Nephron progenitor cell (in vitro differentiated cells): ENCODE data around the gene SSTR5.

ENCODE experiments used
- DNase-seq: peaks from one replicate; pipeline ENCODE4 v3.0.0; 2021
- H3K27ac Mint-ChIP-seq: 2 replicates; pipeline ENCODE4 v1.8.0; 2021; ENCODE audit warnings: mild to moderate bottlenecking, moderate library complexity, mixed read lengths
- H3K27me3 Mint-ChIP-seq: 2 replicates; pipeline ENCODE4 v1.8.0; 2021; ENCODE audit warnings: mild to moderate bottlenecking, low read depth, mixed read lengths; ENCODE audit not compliant: poor library complexity
- H3K36me3 Mint-ChIP-seq: 2 replicates; pipeline ENCODE4 v1.8.0; 2021; ENCODE audit warnings: low read depth, mixed read lengths
- H3K4me1 Mint-ChIP-seq: 2 replicates; pipeline ENCODE4 v1.8.0; 2021; ENCODE audit warnings: mixed read lengths
- H3K4me3 Mint-ChIP-seq: 2 replicates; pipeline ENCODE4 v1.8.0; 2021; ENCODE audit warnings: mild to moderate bottlenecking, moderate library complexity, mixed read lengths
- H3K9me3 Mint-ChIP-seq: 2 replicates; pipeline ENCODE4 v1.8.0; 2021; ENCODE audit warnings: mild to moderate bottlenecking, moderate library complexity, mixed read lengths
- CTCF ChIP-seq: fragments of 200-600 bp; sonication (generic); IDR thresholded peaks from 2 replicates; pipeline ENCODE4 v1.5.0; 2021; ENCODE audit warnings: antibody characterized with exemption

SSTR5 gene

GRCh38 chr16:1119766-1120576 is 47.4 kb downstream of the SSTR5 start:
- Mint-ChIP-seq H3K27me3 (no peaks in the 10 kb centered on the region), H3K4me3 (no peak overlapping the region), H3K36me3 (no peaks in the 10 kb centered on the region), H3K9me3 (no peaks in the 10 kb centered on the region), H3K27ac (no peak overlapping the region), H3K4me1 (peaks cover 18% of the 10 kb centered on the region)
- DNase-seq = no peak
- TF ChIP-seq CTCF = no peak

- H3K36me3 Mint-ChIP-seq = no peaks in the 10 kb centered on the region
- no peaks in the 10 kb centered on the region for H3K9me3 Mint-ChIP-seq
- H3K27me3 Mint-ChIP-seq = no peaks in the 10 kb centered on the region
- DNase-seq = no peak
- no peak overlapping the region for H3K4me3 Mint-ChIP-seq
- peaks cover 18% of the 10 kb centered on the region for H3K4me1 Mint-ChIP-seq
- no peak overlapping the region for H3K27ac Mint-ChIP-seq
- TF ChIP-seq CTCF = no peak
Measured at GRCh38 chr16:1120577-1120941, 48.0 kb downstream of the SSTR5 start.

DNA sequence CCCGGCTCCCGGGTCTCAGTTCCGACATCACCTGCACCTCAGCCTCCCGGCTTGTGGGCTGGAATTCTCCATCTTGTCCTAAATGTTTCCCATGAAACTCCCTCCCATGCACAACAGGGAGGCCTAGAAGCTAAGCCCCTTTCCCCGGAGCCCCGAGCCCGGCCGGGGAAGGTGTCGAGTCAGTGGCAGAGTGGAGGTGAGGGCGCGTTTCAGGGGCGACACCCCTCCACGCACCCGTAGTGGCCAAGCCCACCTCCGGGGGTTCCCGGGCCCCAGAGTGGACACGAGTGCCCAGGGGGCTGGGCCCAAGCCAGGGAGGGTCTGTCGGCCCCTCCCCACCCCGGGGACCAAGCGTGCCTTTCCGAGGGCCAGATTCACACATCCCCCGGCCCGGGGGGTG is 48.5 kb downstream of the SSTR5 start:
- Mint-ChIP-seq H3K4me1 (peaks cover 22% of the 10 kb centered on the region), H3K27me3 (no peaks in the 10 kb centered on the region), H3K36me3 (no peaks in the 10 kb centered on the region), H3K27ac (no peak overlapping the region), H3K4me3 (no peak overlapping the region), H3K9me3 (no peaks in the 10 kb centered on the region)
- no peak for TF ChIP-seq CTCF
- DNase-seq = no peak

DNA sequence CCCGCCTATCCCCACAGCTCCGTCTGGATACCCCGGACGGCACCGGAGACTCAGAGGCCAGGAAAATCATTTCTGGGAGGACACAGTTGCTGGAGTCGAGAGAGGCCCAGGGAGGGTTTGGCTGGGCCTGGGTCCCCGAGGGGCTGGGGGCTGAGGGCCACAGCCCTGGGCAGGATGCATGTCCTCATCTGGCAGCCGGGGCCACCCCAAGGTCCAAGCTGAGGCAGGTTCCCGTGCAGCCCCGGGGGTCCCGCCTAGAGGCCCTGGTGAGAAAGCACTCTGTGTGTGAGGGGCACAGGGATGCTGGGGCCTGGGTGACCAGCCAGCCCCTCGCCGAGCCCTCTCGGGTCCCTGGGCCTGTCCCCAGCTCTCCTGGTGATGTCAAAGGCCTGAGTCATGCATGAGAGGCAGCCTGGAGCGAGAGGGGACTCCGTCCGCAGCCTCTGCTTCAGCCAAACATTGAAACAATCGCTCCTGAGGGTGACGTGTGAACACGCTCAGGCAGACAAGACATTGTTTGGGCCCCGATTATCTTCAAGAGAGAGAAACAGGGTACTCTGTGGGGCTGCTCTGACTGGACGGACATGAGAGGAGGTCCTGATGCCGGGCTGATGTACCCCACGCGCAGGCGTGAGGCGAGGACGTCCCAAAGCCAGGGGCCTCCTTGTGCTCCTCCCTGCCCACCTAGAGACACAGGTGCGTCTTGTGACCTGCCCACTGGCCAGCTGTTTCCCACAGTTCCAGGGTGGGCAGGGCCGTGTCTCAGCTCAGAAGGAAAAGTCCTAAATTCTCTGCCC is 49.3 kb downstream of the SSTR5 start:
- H3K36me3 Mint-ChIP-seq = no peaks in the 10 kb centered on the region
- TF ChIP-seq CTCF = no peak
- no peaks in the 10 kb centered on the region for H3K9me3 Mint-ChIP-seq
- H3K4me1 Mint-ChIP-seq = peaks cover 24% of the 10 kb centered on the region
- no peak overlapping the region for H3K4me3 Mint-ChIP-seq
- DNase-seq = no peak
- H3K27ac Mint-ChIP-seq = no peak overlapping the region
- no peaks in the 10 kb centered on the region for H3K27me3 Mint-ChIP-seq

DNA sequence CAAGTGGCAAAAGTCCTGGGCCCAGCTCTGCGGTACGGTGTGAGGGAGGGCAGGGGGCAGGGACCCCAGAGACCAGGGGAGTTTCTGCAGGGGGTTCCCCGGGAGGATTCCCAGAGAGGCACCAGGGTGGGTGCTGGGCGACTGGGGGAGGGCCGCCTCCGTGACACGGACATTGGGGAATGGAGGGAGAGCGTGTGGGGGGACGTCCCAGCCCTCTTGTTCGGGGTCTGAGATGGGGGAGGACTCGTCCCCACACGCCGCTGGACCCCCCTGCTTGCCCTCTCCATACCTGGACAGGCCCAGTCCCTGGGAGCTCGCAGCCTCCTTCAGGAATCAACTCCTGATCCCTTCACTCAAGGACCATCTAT is 49.8 kb downstream of the SSTR5 start:
- DNase-seq = no peak
- H3K4me1 Mint-ChIP-seq = peaks cover 24% of the 10 kb centered on the region
- no peak overlapping the region for H3K4me3 Mint-ChIP-seq
- TF ChIP-seq CTCF = no peak
- no peaks in the 10 kb centered on the region for H3K36me3 Mint-ChIP-seq
- no peaks in the 10 kb centered on the region for H3K9me3 Mint-ChIP-seq
- H3K27ac Mint-ChIP-seq = no peak overlapping the region
- H3K27me3 Mint-ChIP-seq = no peaks in the 10 kb centered on the region
